Measurements from ENCODE around the gene C10orf105. TPM values are rescaled to one million over a fixed set of nuclear protein-coding genes. Genes with fewer than 3 reads are reported as not detected.

The C10orf105 gene
- polyA plus RNA-seq, 1 donor, result 0.06 TPM

- no peak for DNase-seq (ENCODE audit: low read depth)
These were observed 32.1 kb upstream of the C10orf105 start for GRCh38 chr10:71751515-71752224.

- no peak for DNase-seq (ENCODE audit: low read depth)
These were observed 31.4 kb upstream of the C10orf105 start for GRCh38 chr10:71750986-71751385.

- no peak for DNase-seq (ENCODE audit: low read depth)
These were observed 30.7 kb upstream of the C10orf105 start for GRCh38 chr10:71750124-71750841.

- no peak for DNase-seq (ENCODE audit: low read depth)
These were observed 29.8 kb upstream of the C10orf105 start for GRCh38 chr10:71749396-71749795.

- no peak for DNase-seq (ENCODE audit: low read depth)
These were observed 29.2 kb upstream of the C10orf105 start for GRCh38 chr10:71748671-71749191.

- no peak for DNase-seq (ENCODE audit: low read depth)
These were observed 28.3 kb upstream of the C10orf105 start for GRCh38 chr10:71747551-71748523.

- no peak for DNase-seq (ENCODE audit: low read depth)
These were observed 27.5 kb upstream of the C10orf105 start for GRCh38 chr10:71747039-71747531.

- no peak for DNase-seq (ENCODE audit: low read depth)
These were observed 26.9 kb upstream of the C10orf105 start for GRCh38 chr10:71746344-71747037.

GRCh38 chr10:71745664-71746250 is 26.2 kb upstream of the C10orf105 start:
- no peak for DNase-seq (ENCODE audit: low read depth)

GRCh38 chr10:71744897-71745663 is 25.5 kb upstream of the C10orf105 start:
- no peak for DNase-seq (ENCODE audit: low read depth)

- DNase-seq (ENCODE audit: low read depth), result no peak
These were observed 24.3 kb upstream of the C10orf105 start for GRCh38 chr10:71743866-71744265.

GRCh38 chr10:71743089-71743838 is 23.7 kb upstream of the C10orf105 start:
- no peak for DNase-seq (ENCODE audit: low read depth)

- DNase-seq (ENCODE audit: low read depth), result no peak
These were observed 22.9 kb upstream of the C10orf105 start for GRCh38 chr10:71742301-71743088.

GRCh38 chr10:71741671-71742070 is 22.1 kb upstream of the C10orf105 start:
- no peak for DNase-seq (ENCODE audit: low read depth)

GRCh38 chr10:71741029-71741428 is 21.5 kb upstream of the C10orf105 start:
- no peak for DNase-seq (ENCODE audit: low read depth)

GRCh38 chr10:71740069-71740653 is 20.6 kb upstream of the C10orf105 start:
- DNase-seq (ENCODE audit: low read depth), result no peak

GRCh38 chr10:71739358-71739900 is 19.9 kb upstream of the C10orf105 start:
- DNase-seq (ENCODE audit: low read depth), result no peak

GRCh38 chr10:71737834-71738197 is 18.2 kb upstream of the C10orf105 start:
- no peak for DNase-seq (ENCODE audit: low read depth)

Measured in forelimb muscle (tissue), 1 donor.